K562 (cell line): ENCODE measurements around the gene MRPS18B. TPM values are rescaled to one million over a fixed set of nuclear protein-coding genes. Genes with fewer than 3 reads are reported as not detected.

Experiments used
- ARID2 ChIP-seq: fragments of 450-650 bp; IDR thresholded peaks from 2 replicates; pipeline ENCODE4 v1.6.1; 2017; ENCODE audit warnings: antibody characterized with exemption, mild to moderate bottlenecking
- ATF2 ChIP-seq: sonication (generic); formaldehyde crosslinking; IDR thresholded peaks from 2 replicates; pipeline ENCODE4 v1.8.1; 2022; ENCODE audit warnings: missing genetic modification reagents
- E2F4 ChIP-seq: sonication (generic); formaldehyde crosslinking; IDR thresholded peaks from 2 replicates; pipeline ENCODE4 v1.8.0; 2022; ENCODE audit warnings: mild to moderate bottlenecking, low read depth, missing genetic modification reagents
- MAFK ChIP-seq: IDR thresholded peaks from 2 replicates; pipeline ENCODE4 v1.6.1; 2011; ENCODE audit warnings: low read length, improper control_type of control experiment
- NCOA1 ChIP-seq: fragments of 450-650 bp; IDR thresholded peaks from 2 replicates; pipeline ENCODE4 v1.6.1; 2016; ENCODE audit warnings: low read depth
- NUFIP1 ChIP-seq: fragments of 450-650 bp; IDR thresholded peaks from 2 replicates; pipeline ENCODE4 v1.6.1; 2018; ENCODE audit not compliant: partially characterized antibody
- PHF8 ChIP-seq: fragments of 200-600 bp; sonication (generic); IDR thresholded peaks from 2 replicates; pipeline ENCODE4 v1.6.1; 2012; ENCODE audit warnings: mixed run types, mild to moderate bottlenecking, inconsistent platforms, low read length, moderate library complexity, borderline replicate concordance
- STAT5A ChIP-seq: IDR thresholded peaks from 2 replicates; pipeline ENCODE4 v1.6.1; 2012; ENCODE audit warnings: low read length, inconsistent platforms, borderline replicate concordance
- STAT6 ChIP-seq: sonication (generic); formaldehyde crosslinking; IDR thresholded peaks from 2 replicates; pipeline ENCODE4 v1.8.1; 2023; ENCODE audit warnings: mild to moderate bottlenecking, missing genetic modification reagents
- ZNF444 ChIP-seq: fragments of 250-450 bp; sonication (Bioruptor Pico); IDR thresholded peaks from 2 replicates; pipeline ENCODE4 v1.4.0; 2020; ENCODE audit warnings: mild to moderate bottlenecking, moderate library complexity
- ZNF609 ChIP-seq: sonication (generic); formaldehyde crosslinking; IDR thresholded peaks from 2 replicates; pipeline ENCODE4 v1.8.1; 2023; ENCODE audit warnings: missing genetic modification reagents, mild to moderate bottlenecking, borderline replicate concordance
- polyA plus RNA-seq, 8 experiments: library from polyadenylated mRNA; depleted of rRNA in 4 of 8; stranded (reverse) in 5 of 8; unstranded in 3 of 8; fragments of >200 nt; fragmentation: Nextera tagmentation in 2 of 8; fragmentation: Illumina TruSeq in 1 of 8; extraction: Ambion mirVana in 2 of 8; extraction: Trizol in 1 of 8; gene quantifications; 2 replicates each; pipeline versions ENCODE4 v1.2.1 to v1.2.3, GENCODE V29; 2011 to 2014; ENCODE audit warnings: inconsistent platforms in 1 of 8, missing spikeins in 1 of 8
- total RNA-seq, 7 experiments: library from RNA; depleted of rRNA in 6 of 7; stranded (reverse); fragments of >200 nt in 6 of 7; fragmentation: Illumina TruSeq in 2 of 7; extraction: Trizol in 2 of 7; gene quantifications; 2 replicates each; pipeline versions ENCODE4 v1.2.1 to v1.2.3, GENCODE V29; 2011 to 2021; ENCODE audit warnings: low replicate concordance in 1 of 7

Gene MRPS18B
- total and polyA plus RNA-seq, 9 of the 15 experiments (the other 6 are each of a cell fraction or from before 2014, with no cell fraction given) = 132 to 383 (median 178) TPM

GRCh38 chr6:30616811-30617564 is 652 bp upstream of the MRPS18B start, which contains the start of gene PPP1R10 (continued):
- TF ChIP-seq STAT6 (CRISPR knock-in tag) = 0 out of 2 replicates have a peak, but pooled peaks have one; percentile 24
- peak; percentile 44; the same call in 1 of the 2 replicates for TF ChIP-seq ZNF609 (CRISPR knock-in tag)
- no peak for TF ChIP-seq ATF2 (CRISPR knock-in tag)
- TF ChIP-seq ARID2 = 0 out of 2 replicates have a peak, but pooled peaks have one; percentile 38
- TF ChIP-seq NUFIP1 = peak; percentile 85
- peak; percentile 96 for TF ChIP-seq PHF8
- 0 out of 2 replicates have a peak, but pooled peaks have one; percentile 36 for TF ChIP-seq E2F4 (CRISPR knock-in tag)
- no peak; the same call in 1 of the 2 replicates for TF ChIP-seq MAFK
- TF ChIP-seq STAT5A = peak; percentile 59; the same call in 1 of the 2 replicates
- peak; percentile 81 for TF ChIP-seq ZNF444
- peak; percentile 60; the same call in 1 of the 2 replicates for TF ChIP-seq NCOA1
